ENCODE data around the gene LRRC4C. TPM values are rescaled to one million over a fixed set of nuclear protein-coding genes. Genes with fewer than 3 reads are reported as not detected.
A peak's percentile ranks its signal among the peaks of the same experiment; 100 is the strongest.

The LRRC4C gene
- total and polyA plus RNA-seq, 12 donors = 0.15 to 0.93 (median 0.40) TPM

- no peak for DNase-seq
- Histone ChIP-seq H3K9me3 (no peaks in the 10 kb centered on the region), H3K27ac (peak overlapping the region in 1 of 10 donors; percentile 44), H3K36me3 (no peaks in the 10 kb centered on the region), H3K27me3 (no peaks in the 10 kb centered on the region), H3K4me1 (no peaks in the 10 kb centered on the region), H3K4me3 (no peak overlapping the region)
- peak in 7 of 8 donors; percentile 24 to 80 (median 59) for ATAC-seq
- no peak for TF ChIP-seq CTCF (IDR thresholded peaks at IDR 0.05)
- WGBS, 2 donors = 35 to 38% methylated on average over 6 of the region's 6 CpGs
- intact Hi-C loops (cut with DNase I) = loop anchor here in 1 of 10 donors (5.0 kb wide), 1 partner anchor 1281 kb away; no protein-coding TSS in a partner anchor
Observed at GRCh38 chr11:40281052-40281580, 1178.3 kb downstream of the LRRC4C start.

DNA sequence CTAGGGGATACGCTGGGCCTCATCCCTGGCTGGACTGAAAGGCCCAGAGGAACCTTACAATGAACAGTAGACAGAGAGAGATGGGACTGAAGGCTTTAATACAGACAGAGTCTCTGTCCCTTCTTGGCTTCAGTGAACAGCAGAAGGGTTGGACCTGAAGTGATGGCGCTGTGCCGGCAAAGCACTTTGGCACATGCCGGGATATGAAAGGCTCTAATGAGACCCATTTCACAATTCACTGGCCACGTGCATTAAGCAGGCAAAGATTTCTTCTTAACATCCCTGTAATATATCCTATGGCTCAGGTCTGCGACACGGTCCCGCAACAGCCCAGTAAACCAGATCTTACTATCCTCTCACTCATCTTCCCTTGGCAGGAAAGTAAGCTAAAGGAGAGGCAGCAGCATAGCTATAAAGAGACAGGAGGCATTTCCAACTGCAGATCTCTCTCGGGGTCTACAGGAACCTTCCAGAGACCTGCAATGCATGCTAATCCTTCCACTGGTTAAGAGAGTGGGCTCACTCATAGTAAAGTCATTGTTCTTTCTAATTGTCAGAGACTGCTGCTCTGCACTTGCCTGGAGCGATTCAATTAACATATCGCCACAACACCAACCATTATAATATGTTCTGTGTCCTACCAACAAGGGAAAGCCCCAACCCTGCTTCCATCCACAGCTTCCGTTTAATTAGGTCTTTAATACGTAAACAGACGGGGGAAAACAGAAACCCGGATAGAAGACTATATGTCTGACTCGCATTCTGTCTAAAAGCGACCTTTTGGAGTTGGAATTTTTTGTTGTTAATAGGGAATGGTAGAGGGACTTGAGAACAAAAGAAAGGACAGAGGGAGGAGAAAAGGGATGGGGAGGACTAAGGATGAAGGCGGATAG is 1179.0 kb downstream of the LRRC4C start:
- WGBS, 2 donors = 61 to 73% methylated on average over 18 of the region's 18 CpGs
- Histone ChIP-seq H3K27ac (peak overlapping the region in 1 of 10 donors; percentile 7), H3K27me3 (no peaks in the 10 kb centered on the region), H3K9me3 (no peaks in the 10 kb centered on the region), H3K36me3 (no peaks in the 10 kb centered on the region), H3K4me3 (peak overlapping the region in 1 of 10 donors; percentile 3), H3K4me1 (no peaks in the 10 kb centered on the region)
- ATAC-seq = peak in 3 of 8 donors; percentile 27 to 50 (median 40)
- peak in 1 of 2 donors; percentile 36 for DNase-seq
- TF ChIP-seq CTCF (IDR thresholded peaks at IDR 0.05) = no peak
- intact Hi-C loops (cut with DNase I) = loop anchor here in 1 of 10 donors (5.0 kb wide), 1 partner anchor 1282 kb away; no protein-coding TSS in a partner anchor

GRCh38 chr11:40276960-40277359 is 1182.5 kb downstream of the LRRC4C start:
- DNase-seq = no peak
- Histone ChIP-seq H3K9me3 (no peaks in the 10 kb centered on the region), H3K4me3 (no peak overlapping the region), H3K27me3 (no peaks in the 10 kb centered on the region), H3K27ac (no peak overlapping the region), H3K4me1 (no peaks in the 10 kb centered on the region), H3K36me3 (no peaks in the 10 kb centered on the region)
- intact Hi-C loops (cut with DNase I) = no loop called here
- no peak for ATAC-seq
- WGBS, 2 donors = 73 to 74% methylated on average over 1 of the region's 1 CpG
- TF ChIP-seq CTCF (IDR thresholded peaks at IDR 0.05) = no peak

DNA sequence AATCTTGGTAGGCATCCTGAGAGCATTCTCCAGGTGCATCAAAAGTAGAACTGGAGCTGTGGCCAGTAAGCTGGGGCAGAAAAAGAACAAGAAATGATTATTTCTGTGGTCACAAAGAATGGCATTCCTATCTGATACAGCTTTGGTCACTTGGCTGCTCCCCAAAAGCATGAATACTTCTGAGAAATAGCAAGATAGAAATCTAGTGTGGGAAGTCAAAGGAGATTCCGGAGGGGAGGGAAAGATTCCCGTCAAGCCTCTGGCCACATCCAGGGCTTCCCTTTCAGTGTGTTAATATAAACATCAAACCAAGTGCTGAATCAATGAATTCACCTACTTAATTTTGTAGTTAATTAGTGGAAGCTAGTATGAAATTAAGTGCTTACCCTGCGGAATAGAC is 1185.4 kb downstream of the LRRC4C start:
- ATAC-seq (no peak), DNase-seq (no peak)
- intact Hi-C loops (cut with DNase I) = no loop called here
- Histone ChIP-seq H3K4me3 (no peak overlapping the region), H3K27ac (no peak overlapping the region), H3K36me3 (no peaks in the 10 kb centered on the region), H3K9me3 (no peaks in the 10 kb centered on the region), H3K4me1 (no peaks in the 10 kb centered on the region), H3K27me3 (no peaks in the 10 kb centered on the region)
- WGBS, 2 donors = 56 to 62% methylated on average over 3 of the region's 3 CpGs
- TF ChIP-seq CTCF (IDR thresholded peaks at IDR 0.05) = no peak
